CD14-positive monocyte (primary cell): ENCODE data around the gene SLC38A1. TPM values are rescaled to one million over a fixed set of nuclear protein-coding genes. Genes with fewer than 3 reads are reported as not detected.

ENCODE experiments used
- DNase-seq, 3 donors: peaks; one replicate each; pipeline ENCODE4 v3.0.0-alpha.2; 2011 to 2022
- H2AFZ ChIP-seq: 2 replicates; pipeline ENCODE4 v1.6.0; 2012; ENCODE audit warnings: mild to moderate bottlenecking, low read depth, low read length, inconsistent platforms; ENCODE audit not compliant: insufficient read depth, poor library complexity, severe bottlenecking
- H3K27ac ChIP-seq, 2 donors: 1 replicate in 1 of 2; 2 replicates in 1 of 2; pipeline ENCODE4 v1.5.1; 2012 to 2013; ENCODE audit warnings: low read length in 2 of 2, control low read depth in 1 of 2, inconsistent platforms in 1 of 2, low read depth in 1 of 2, mild to moderate bottlenecking in 1 of 2
- H3K27me3 ChIP-seq, 2 donors: one replicate each; pipeline versions ENCODE4 v1.6.0 to v1.6.1; 2011 to 2013; ENCODE audit warnings: low read length in 2 of 2; ENCODE audit not compliant: control insufficient read depth in 2 of 2, insufficient read depth in 2 of 2
- H3K36me3 ChIP-seq, 2 donors: replicated peaks in 1 of 2; 1 replicate in 1 of 2; 2 replicates in 1 of 2; pipeline versions ENCODE4 v1.5.1 to v1.6.1; 2012 to 2013; ENCODE audit warnings: low read length in 2 of 2, control low read depth in 1 of 2, inconsistent platforms in 1 of 2, mild to moderate bottlenecking in 1 of 2; ENCODE audit not compliant: insufficient read depth in 2 of 2, control insufficient read depth in 1 of 2
- H3K4me1 ChIP-seq, 2 donors: 1 replicate in 1 of 2; 2 replicates in 1 of 2; pipeline versions ENCODE4 v1.5.1 to v1.6.1; 2012 to 2013; ENCODE audit warnings: low read length in 2 of 2, control low read depth in 1 of 2, inconsistent platforms in 1 of 2, mild to moderate bottlenecking in 1 of 2, moderate library complexity in 1 of 2; ENCODE audit not compliant: insufficient read depth in 2 of 2, control insufficient read depth in 1 of 2
- H3K4me2 ChIP-seq: replicated peaks from 2 replicates; pipeline ENCODE3; 2012; ENCODE audit warnings: low read length, moderate library complexity, mild to moderate bottlenecking; ENCODE audit not compliant: poor library complexity, severe bottlenecking; ENCODE audit errors: extremely low read depth
- H3K4me3 ChIP-seq, 3 experiments: fragments of 200-600 bp in 1 of 3; sonication (generic) in 1 of 3; replicated peaks in 1 of 3; 1 replicate in 2 of 3; 2 replicates in 1 of 3; pipeline ENCODE4 v1.5.1; 2011 to 2013; ENCODE audit warnings: low read length in 3 of 3, mild to moderate bottlenecking in 3 of 3, control low read depth in 2 of 3, low read depth in 2 of 3, inconsistent platforms in 1 of 3, moderate library complexity in 1 of 3
- H3K79me2 ChIP-seq: 2 replicates; pipeline ENCODE4 v1.6.0; 2012; ENCODE audit warnings: mild to moderate bottlenecking, control low read depth, inconsistent platforms, low read length, moderate library complexity; ENCODE audit not compliant: insufficient read depth
- H3K9ac ChIP-seq: 2 replicates; pipeline ENCODE4 v1.6.0; 2017; ENCODE audit warnings: low read length, mild to moderate bottlenecking; ENCODE audit not compliant: insufficient read depth, poor library complexity, severe bottlenecking
- H3K9me3 ChIP-seq, 2 donors: replicated peaks in 1 of 2; 1 replicate in 1 of 2; 2 replicates in 1 of 2; pipeline versions ENCODE4 v1.5.1 to v1.6.1; 2012 to 2013; ENCODE audit warnings: low read length in 2 of 2, control low read depth in 1 of 2; ENCODE audit not compliant: control insufficient read depth in 1 of 2, insufficient read depth in 1 of 2
- H4K20me1 ChIP-seq: 2 replicates; pipeline ENCODE4 v1.6.0; 2012; ENCODE audit warnings: mild to moderate bottlenecking, low read length, control low read depth, moderate library complexity; ENCODE audit not compliant: insufficient read depth
- H3K27ac Mint-ChIP-seq, 7 donors: one replicate each; pipeline ENCODE4 v1.8.0; 2020; ENCODE audit warnings: mild to moderate bottlenecking in 7 of 7, mixed read lengths in 7 of 7, moderate library complexity in 6 of 7, inconsistent platforms in 2 of 7
- H3K27me3 Mint-ChIP-seq, 3 donors: one replicate each; pipeline ENCODE4 v1.8.0; 2021 to 2022; ENCODE audit warnings: low read depth in 3 of 3, mild to moderate bottlenecking in 3 of 3, mixed read lengths in 3 of 3, moderate library complexity in 3 of 3, inconsistent platforms in 1 of 3
- H3K36me3 Mint-ChIP-seq, 2 donors: one replicate each; pipeline ENCODE4 v1.8.0; 2020; ENCODE audit warnings: mixed read lengths in 2 of 2, inconsistent platforms in 1 of 2, mild to moderate bottlenecking in 1 of 2
- H3K4me1 Mint-ChIP-seq: one replicate; pipeline ENCODE4 v1.8.0; 2020; ENCODE audit warnings: mild to moderate bottlenecking, mixed read lengths
- H3K4me3 Mint-ChIP-seq, 2 donors: one replicate each; pipeline ENCODE4 v1.8.0; 2020; ENCODE audit warnings: mild to moderate bottlenecking in 2 of 2, mixed read lengths in 2 of 2, moderate library complexity in 1 of 2
- H3K9me3 Mint-ChIP-seq, 7 donors: one replicate each; pipeline ENCODE4 v1.8.0; 2020 to 2022; ENCODE audit warnings: mixed read lengths in 7 of 7, mild to moderate bottlenecking in 6 of 7, moderate library complexity in 6 of 7, inconsistent platforms in 2 of 7
- WGBS: methylation state at CpG from one replicate; pipeline ENCODE4 v1.1.5; 2013; ENCODE audit warnings: missing lambda C conversion rate; ENCODE audit not compliant: insufficient coverage; 5-methylcytosine and 5-hydroxymethylcytosine counted together
- intact Hi-C, 2 donors: fragments of 100-400 bp; cut with micrococcal nuclease; formaldehyde crosslinking; loops; one replicate each; pipeline versions ENCODE4 v1.15.0 to v1.15.1; 2023
- polyA plus RNA-seq, 3 donors: library from polyadenylated mRNA; depleted of rRNA in 1 of 3; unstranded in 2 of 3; stranded (reverse) in 1 of 3; fragments of 300-500 nt in 2 of 3; fragments of >200 nt in 1 of 3; fragmentation: Illumina TruSeq in 2 of 3; gene quantifications; 1 replicate in 2 of 3; 2 replicates in 1 of 3; pipeline ENCODE4 v1.2.3, GENCODE V29; 2012 to 2021
- TF ChIP-seq, protein P1 (sequence below): fragments of 200-600 bp; IDR thresholded peaks from one replicate; pipeline ENCODE4 v1.8.0; 2022; ENCODE audit warnings: antibody characterized with exemption, mild to moderate bottlenecking

SLC38A1 gene
- polyA plus RNA-seq, 3 donors, result 0.92 to 1.9 (median 1.6) TPM

DNA sequence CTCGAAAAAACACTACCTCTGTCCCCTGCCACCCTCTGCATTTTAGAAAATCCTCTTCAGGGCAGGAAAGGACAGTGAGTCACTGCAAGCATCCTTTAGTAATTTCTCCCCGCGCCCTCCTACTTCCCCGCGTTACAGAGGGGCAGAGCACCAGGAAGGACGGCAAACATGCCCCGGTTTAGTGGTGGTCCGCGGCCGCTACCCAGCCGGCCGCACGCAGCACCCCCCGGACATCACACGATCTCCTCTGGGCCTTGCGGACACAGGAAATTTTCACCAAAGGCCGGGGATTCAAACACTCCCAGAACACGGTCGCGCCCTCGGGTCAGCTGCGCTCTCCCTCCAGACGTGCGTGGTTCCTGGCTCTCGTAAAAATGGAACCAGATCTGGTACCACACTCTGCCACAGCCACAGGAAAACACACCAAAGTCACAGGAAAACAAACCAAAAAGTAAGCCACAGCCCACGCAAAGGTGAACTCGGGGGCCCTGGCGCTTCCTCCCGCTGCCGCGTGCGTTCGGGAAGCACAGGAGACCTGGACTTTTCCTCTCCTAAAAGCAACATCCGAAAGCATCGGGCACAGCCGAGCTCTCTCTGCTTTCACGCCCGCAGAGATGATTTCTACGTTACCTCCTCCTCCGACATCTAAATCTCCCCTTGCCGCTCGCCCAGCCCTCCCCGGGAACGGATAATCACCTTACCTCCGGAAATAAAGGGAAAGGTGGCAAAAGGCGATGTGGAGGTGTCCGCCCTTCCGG lies 839 bp downstream of the SLC38A1 start:
- Histone ChIP-seq H2AFZ (peak overlapping the region; percentile 78), H3K9me3 (no peaks in the 10 kb centered on the region), H3K27me3 (peaks cover 11 to 57% of the 10 kb centered on the region in 2 donors), H3K79me2 (no peaks in the 10 kb centered on the region), H3K4me2 (peak overlapping the region; percentile 89), H3K4me1 (peaks cover 35 to 37% of the 10 kb centered on the region in 2 donors), H3K9ac (peak overlapping the region; percentile 48), H3K4me3 (peak overlapping the region; percentile 48 to 77 (median 50)), H3K36me3 (no peaks in the 10 kb centered on the region), H3K27ac (peak overlapping the region in 1 of 2 donors; percentile 17), H4K20me1 (no peaks in the 10 kb centered on the region)
- intact Hi-C loops, result loop anchor here (5.0 kb wide), 1 partner anchor 51 kb away; no protein-coding TSS in a partner anchor
- under 1% methylated on average over 45 of the region's 48 CpGs for WGBS
- H3K27ac Mint-ChIP-seq, result peak overlapping the region in 4 of 7 donors; percentile 22 to 76 (median 57)
- peaks cover 0 to 2% of the 10 kb centered on the region in 2 donors for H3K36me3 Mint-ChIP-seq
- TF ChIP-seq, protein P1, sequence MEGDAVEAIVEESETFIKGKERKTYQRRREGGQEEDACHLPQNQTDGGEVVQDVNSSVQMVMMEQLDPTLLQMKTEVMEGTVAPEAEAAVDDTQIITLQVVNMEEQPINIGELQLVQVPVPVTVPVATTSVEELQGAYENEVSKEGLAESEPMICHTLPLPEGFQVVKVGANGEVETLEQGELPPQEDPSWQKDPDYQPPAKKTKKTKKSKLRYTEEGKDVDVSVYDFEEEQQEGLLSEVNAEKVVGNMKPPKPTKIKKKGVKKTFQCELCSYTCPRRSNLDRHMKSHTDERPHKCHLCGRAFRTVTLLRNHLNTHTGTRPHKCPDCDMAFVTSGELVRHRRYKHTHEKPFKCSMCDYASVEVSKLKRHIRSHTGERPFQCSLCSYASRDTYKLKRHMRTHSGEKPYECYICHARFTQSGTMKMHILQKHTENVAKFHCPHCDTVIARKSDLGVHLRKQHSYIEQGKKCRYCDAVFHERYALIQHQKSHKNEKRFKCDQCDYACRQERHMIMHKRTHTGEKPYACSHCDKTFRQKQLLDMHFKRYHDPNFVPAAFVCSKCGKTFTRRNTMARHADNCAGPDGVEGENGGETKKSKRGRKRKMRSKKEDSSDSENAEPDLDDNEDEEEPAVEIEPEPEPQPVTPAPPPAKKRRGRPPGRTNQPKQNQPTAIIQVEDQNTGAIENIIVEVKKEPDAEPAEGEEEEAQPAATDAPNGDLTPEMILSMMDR, result no peak
- peaks cover 0 to 12% (median 4%) of the 10 kb centered on the region in 7 donors for H3K9me3 Mint-ChIP-seq
- DNase-seq, result peak; percentile 34 to 53 (median 51)
- no peak overlapping the region for H3K4me3 Mint-ChIP-seq
- H3K4me1 Mint-ChIP-seq, result peaks cover 9% of the 10 kb centered on the region
- H3K27me3 Mint-ChIP-seq, result peaks cover 9 to 16% (median 12%) of the 10 kb centered on the region in 3 donors

DNA sequence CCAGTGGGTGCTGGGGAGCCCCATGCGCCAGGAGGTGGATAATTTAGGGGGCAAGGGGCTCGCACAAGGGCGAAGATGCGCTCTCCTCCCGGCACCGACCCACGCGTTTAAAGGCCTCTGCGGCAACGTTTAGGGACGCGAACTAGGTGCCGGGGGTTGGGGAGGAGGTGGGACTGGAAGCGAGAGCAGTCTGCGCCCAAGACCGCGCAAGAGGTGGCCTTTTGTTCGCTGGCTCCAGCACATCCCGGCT lies 1.3 kb downstream of the SLC38A1 start:
- peak overlapping the region; percentile 48 to 77 (median 50) for H3K4me3 ChIP-seq
- peaks cover 11 to 57% of the 10 kb centered on the region in 2 donors for H3K27me3 ChIP-seq
- 0% methylated on average over 19 of the region's 19 CpGs for WGBS
- peaks cover 0 to 12% (median 4%) of the 10 kb centered on the region in 7 donors for H3K9me3 Mint-ChIP-seq
- peaks cover 9% of the 10 kb centered on the region for H3K4me1 Mint-ChIP-seq
- peak overlapping the region in 2 of 7 donors; percentile 22 to 76 for H3K27ac Mint-ChIP-seq
- no peak for DNase-seq
- peaks cover 35 to 37% of the 10 kb centered on the region in 2 donors for H3K4me1 ChIP-seq
- H3K79me2 ChIP-seq, result no peaks in the 10 kb centered on the region
- TF ChIP-seq, protein P1, result no peak
- no peak overlapping the region for H3K4me3 Mint-ChIP-seq
- H2AFZ ChIP-seq, result peak overlapping the region; percentile 78
- H3K27me3 Mint-ChIP-seq, result peaks cover 9 to 16% (median 11%) of the 10 kb centered on the region in 3 donors
- H3K36me3 ChIP-seq, result no peaks in the 10 kb centered on the region
- H3K36me3 Mint-ChIP-seq, result peaks cover 0 to 2% of the 10 kb centered on the region in 2 donors
- H3K4me2 ChIP-seq, result peak overlapping the region; percentile 89
- intact Hi-C loops, result loop anchor here (5.0 kb wide), 1 partner anchor 50 kb away; no protein-coding TSS in a partner anchor
- H3K27ac ChIP-seq, result no peak overlapping the region
- H3K9ac ChIP-seq, result no peak overlapping the region
- no peaks in the 10 kb centered on the region for H3K9me3 ChIP-seq
- H4K20me1 ChIP-seq, result no peaks in the 10 kb centered on the region
